GM21737 (cell line): ENCODE results near the gene NRIP3.
"Not testable (repeated sequence)": the region's sequence is repeated elsewhere in the genome, so short reads cannot be mapped to it uniquely, and the experiment has no call there.

Source experiments
- ATAC-seq: cut with Tn5 transposase; IDR thresholded peaks from one replicate; pipeline ENCODE4 v1.9.1; 2021; ENCODE audit warnings: mild to moderate bottlenecking, moderate library complexity; ENCODE audit not compliant: unreplicated experiment

The NRIP3 gene

GRCh38 chr11:9016916-9017642, 13.3 kb upstream of the NRIP3 start:
- no peak for ATAC-seq

- ATAC-seq = no peak
These were observed 11.9 kb upstream of the NRIP3 start for GRCh38 chr11:9015677-9016076.

GRCh38 chr11:9014826-9015225, 11.0 kb upstream of the NRIP3 start:
- ATAC-seq = no peak

- ATAC-seq = no peak
These were observed 9.6 kb upstream of the NRIP3 start for GRCh38 chr11:9013373-9013772.

- not testable (repeated sequence) for ATAC-seq
These were observed 5.7 kb upstream of the NRIP3 start for GRCh38 chr11:9009538-9009937.

GRCh38 chr11:9008661-9009060, 4.9 kb upstream of the NRIP3 start:
- no peak for ATAC-seq

GRCh38 chr11:9008011-9008550, 4.3 kb upstream of the NRIP3 start:
- ATAC-seq = no peak

- ATAC-seq = no peak
These were observed 1.3 kb upstream of the NRIP3 start for GRCh38 chr11:9005087-9005486.

GRCh38 chr11:9004183-9004926, 554 bp upstream of the NRIP3 start:
- no peak for ATAC-seq

GRCh38 chr11:9002920-9003572, 755 bp downstream of the NRIP3 start:
- no peak for ATAC-seq

- no peak for ATAC-seq
These were observed 2.1 kb downstream of the NRIP3 start for GRCh38 chr11:9001736-9002135.

GRCh38 chr11:8998017-8998416, 5.8 kb downstream of the NRIP3 start:
- no peak for ATAC-seq

- no peak for ATAC-seq
These were observed 6.3 kb downstream of the NRIP3 start for GRCh38 chr11:8997451-8997850.

- ATAC-seq = no peak
These were observed 14.3 kb downstream of the NRIP3 start for GRCh38 chr11:8989453-8989852.

- no peak for ATAC-seq
These were observed 15.2 kb downstream of the NRIP3 start for GRCh38 chr11:8988329-8989234.

- no peak for ATAC-seq
These were observed 16.4 kb downstream of the NRIP3 start for GRCh38 chr11:8987446-8987845.

GRCh38 chr11:8986772-8987171, 17.0 kb downstream of the NRIP3 start:
- ATAC-seq = not testable (repeated sequence)

- no peak for ATAC-seq
These were observed 18.3 kb downstream of the NRIP3 start for GRCh38 chr11:8985462-8985861.

GRCh38 chr11:8983552-8983951, 20.2 kb downstream of the NRIP3 start:
- ATAC-seq = no peak

- ATAC-seq = no peak
These were observed 23.3 kb downstream of the NRIP3 start for GRCh38 chr11:8980485-8980884.

GRCh38 chr11:8979365-8979764, 24.4 kb downstream of the NRIP3 start:
- ATAC-seq = not testable (repeated sequence)
